HG03520 (cell line): ENCODE results near the gene ASTN2.

Experiments used
- ATAC-seq: cut with Tn5 transposase; IDR thresholded peaks from one replicate; pipeline ENCODE4 v1.9.1; 2021; ENCODE audit warnings: mild to moderate bottlenecking, moderate library complexity; ENCODE audit not compliant: unreplicated experiment

Gene ASTN2

DNA sequence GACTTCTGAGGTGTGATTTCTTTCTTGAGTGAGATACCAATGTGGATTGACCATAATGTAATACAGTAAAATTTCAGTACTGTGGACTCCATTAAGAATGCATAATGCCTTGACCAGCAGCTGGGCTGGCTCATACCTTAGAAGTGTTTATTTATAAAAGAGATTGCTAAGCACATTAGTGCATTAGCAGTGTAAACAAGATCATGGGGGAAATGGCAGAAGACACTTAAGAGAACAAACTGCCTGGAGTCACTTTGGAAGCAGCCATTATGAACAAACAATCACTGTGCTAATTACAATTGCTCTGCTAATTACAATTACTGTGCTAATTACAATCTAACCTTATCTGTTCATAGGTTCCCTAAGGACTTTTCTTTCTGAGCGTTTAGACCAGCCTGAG, 623.5 kb downstream of the ASTN2 start:
- no peak for ATAC-seq

DNA sequence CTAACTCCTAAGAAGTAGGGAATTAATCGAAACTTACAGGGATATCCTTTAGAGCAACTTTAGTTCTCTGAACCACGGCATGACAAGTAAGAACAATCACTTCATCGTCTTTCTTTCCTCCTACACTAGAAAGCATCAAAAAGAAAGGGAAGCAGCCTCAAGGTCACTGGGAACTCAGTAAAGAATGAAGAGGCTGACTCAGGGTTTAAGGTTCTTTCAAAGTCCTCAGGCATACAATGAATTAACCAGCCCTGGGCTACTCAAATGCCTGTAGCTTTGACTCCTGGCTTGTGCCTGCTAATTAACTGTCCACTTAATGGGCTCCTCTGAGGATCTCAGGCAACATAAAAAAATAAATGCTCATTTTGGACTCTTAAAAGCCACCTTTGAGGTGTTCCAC, 625.8 kb downstream of the ASTN2 start:
- no peak for ATAC-seq

DNA sequence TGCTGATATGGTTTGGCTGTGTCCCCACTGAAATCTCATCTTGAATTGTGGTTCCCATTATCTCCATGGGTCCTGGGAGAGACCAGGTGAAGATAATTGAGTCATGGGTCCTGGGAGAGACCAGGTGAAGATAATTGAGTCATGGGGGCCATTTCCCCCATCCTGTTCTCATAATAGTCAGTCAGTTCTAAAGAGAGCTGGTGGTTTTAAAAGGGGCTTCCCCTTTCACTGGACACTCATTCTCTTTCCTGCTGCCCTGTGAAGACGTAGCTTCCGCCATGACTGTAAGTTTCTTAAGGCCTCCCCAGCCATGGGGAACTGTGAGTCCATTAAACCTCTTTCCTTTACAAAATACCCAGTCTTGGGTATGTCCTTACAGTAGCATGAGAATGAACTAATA, 628.1 kb downstream of the ASTN2 start:
- no peak for ATAC-seq

DNA sequence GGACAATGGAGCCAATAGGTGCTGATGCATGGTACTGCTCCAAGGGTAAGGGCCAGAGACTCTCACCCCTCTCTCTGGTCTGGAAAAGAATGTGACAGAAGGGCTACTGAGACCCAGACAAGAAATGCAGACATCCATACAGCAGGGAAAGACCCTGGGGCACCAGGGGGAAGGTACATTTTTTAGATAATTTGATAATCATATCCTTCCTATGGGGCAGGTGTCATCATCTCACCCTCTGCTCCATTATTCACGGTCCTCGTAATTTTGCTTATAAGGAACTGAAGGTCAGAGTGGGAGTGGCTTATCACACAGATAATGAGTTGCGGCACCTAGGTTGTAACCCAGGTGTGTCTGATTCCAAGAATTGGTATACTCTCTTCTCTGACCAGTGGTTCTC, 637.7 kb downstream of the ASTN2 start:
- ATAC-seq = no peak

DNA sequence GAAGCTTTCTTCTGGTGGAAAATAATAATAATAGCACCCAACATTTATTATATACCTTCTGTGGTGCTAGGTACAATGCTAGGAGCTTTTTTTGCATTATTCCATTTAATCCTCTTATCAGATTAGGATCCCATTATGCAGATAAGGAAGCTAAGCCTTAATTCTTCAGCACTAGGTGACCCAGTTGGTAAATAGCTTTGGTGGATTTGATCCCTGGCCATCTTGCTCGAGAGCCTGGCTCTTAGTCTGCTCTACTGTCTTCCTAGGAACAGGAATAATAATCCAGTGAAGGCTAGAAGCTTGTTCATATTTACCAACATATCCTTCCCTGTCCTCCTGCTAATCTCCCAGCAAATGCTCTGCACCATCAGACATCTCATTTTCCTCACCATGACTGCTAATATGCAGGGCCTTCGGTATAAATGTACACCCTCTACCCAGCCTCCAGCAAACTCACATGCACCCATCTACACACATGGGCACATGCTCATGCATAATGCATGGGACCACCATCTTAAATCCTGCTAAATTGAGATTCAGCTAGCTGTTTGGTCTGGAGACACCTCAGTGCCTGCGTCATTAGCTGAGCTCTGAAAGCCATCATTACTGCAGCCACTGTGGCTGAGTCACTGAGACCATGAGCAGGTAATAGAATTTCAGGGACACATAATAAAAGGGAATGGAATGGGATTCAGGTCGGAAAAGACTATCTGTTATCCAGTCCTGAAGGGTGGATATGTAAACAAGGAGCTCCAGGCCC, 640.3 kb downstream of the ASTN2 start:
- no peak for ATAC-seq

DNA sequence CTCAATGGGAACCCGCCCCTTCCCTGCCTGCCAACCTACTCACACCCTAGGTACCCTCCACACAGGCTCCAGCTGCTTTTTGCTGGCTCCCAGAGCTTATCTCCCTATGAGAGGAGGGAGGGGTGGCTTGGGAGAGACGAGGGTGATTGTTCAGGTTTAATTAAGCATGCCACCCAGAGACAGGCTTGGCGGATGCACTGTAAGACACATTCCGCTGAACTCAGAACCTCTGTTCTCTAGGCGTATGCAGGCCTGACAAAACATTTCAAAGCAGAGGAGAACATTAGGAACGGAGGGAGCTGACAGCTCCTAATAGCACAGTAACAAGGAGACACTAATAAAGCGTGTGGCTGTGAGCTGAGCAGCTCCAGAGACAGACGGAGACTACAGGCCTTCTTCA, 647.6 kb downstream of the ASTN2 start:
- ATAC-seq = no peak

DNA sequence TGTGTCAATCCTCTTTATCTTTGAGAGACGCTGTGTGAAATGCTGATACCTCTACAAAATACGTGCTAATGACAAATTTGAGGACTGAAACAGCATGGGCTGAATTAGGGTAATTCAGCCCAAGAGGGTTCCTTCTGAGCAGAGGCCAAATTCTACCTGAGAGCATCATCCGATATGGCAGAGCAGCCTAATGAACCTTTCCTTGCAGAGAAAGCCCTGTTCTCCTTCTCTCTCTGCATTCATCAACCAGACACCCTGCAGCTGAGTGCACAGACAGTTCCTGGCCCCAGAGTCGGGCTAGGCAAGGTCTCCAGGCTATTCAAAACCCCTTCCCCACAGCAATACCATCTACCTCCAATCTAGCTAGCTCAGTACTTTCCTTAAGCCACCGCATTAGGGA, 649.8 kb downstream of the ASTN2 start:
- ATAC-seq = no peak

DNA sequence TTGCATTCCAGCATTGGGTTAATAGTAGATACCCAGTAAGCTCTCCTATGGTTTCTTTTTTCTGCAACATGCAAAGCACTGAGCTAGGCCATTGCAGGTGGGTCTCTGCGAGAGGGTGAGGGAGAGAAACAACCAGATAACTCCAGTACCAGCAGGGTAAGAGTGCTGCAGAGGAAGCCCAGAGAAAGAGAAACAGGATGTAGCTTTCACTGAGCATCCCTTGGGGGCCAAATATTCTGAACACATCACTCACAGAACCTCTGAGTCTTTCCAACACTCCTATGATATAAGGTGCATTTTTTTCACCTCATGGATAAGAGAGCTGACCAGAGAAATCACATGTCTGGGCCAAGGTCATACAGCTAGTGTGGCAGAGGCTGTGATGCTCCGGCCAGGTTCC, 651.1 kb downstream of the ASTN2 start:
- ATAC-seq = no peak

DNA sequence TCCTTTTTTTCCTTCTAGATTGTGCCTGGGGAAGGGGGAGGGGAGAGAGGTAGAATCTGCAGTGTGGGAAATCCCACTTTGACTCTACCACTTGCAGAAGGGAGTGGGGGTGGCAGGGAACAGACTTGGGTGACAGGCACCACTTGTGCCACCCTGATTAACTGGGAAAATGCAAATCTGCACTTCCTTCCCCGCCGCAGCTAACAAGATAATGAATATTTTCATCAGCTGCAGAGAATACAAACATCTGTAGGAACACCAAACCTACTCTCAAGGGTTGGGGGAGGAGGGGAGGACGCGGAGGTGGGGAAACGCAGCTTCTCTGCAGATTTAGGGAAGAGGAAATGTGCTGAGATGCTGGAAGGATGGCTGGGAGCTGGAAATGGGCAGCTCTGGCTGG, 654.2 kb downstream of the ASTN2 start:
- ATAC-seq = no peak

DNA sequence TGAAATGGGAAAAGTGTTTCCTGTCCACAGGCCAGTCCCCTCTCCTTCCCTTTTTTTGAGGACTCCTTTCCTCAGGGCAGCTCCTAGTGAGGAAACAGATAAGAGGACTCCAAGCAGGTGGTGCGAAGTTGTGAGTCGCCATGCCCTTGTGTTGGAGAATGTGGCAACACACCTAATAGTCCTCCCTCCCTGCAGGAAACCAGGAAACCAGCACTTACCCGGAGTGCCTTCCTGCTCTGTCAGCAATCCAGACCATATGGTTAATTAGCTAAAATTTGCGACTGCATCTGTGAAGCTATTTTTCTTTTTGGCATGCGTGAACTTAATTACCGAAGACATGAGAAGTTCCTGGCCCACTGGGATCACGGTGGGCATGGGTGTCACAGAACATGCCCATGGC, 657.8 kb downstream of the ASTN2 start:
- no peak for ATAC-seq

DNA sequence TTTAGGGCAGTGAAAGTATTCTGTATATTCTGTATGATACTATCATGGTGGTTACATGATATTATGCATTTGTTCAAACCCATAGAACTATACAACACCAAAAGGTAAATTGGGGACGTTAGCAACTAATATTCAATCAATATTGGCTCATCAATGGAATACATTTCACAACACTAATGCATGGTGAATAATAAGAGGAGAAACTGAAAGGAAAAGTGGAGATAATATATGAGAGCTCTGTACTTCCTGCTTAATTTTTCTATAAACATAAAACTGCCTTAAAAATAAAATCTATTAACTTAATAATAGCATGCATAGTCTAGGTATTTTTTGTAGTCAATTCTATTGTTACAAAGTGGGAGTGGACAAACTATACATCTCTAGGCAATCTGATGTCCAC, 661.5 kb downstream of the ASTN2 start:
- ATAC-seq = no peak

DNA sequence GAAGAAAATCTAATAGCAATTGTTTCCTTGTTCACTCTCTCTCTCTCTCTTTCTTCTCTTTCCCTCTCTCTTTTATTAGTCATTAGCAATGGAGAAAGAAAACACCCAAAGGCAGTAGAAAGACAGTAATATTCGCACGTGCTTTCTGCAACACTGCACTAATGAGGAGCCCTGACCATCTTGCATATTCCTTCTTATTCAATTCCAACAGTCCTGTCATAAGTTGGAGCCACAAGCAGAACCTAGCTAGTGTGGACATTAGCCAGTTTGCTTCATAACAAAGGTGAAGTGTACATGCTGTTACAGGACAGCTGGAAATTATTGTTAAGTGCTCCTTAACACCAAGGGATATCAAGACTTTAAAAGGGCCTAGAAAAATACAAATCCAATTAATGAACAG, 664.3 kb downstream of the ASTN2 start:
- no peak for ATAC-seq

DNA sequence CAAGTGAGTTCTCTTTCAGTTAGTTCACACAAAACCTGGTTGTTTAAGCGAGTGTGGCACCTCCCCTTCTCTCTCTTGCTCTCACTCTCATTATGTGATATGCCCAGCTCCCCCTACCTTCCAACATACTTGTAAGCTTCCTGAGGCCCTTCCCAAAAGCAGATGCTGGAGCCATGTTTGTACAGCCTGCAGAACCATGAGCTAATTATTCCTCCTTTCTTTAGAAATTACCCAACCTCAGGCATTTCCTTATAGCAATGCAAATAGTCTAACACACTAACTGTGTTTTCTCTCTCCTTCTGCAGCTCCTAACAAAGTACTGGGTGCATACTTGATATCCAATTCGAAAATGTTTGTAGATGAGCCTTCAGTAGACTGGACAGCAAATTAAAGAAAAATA, 665.1 kb downstream of the ASTN2 start:
- no peak for ATAC-seq

DNA sequence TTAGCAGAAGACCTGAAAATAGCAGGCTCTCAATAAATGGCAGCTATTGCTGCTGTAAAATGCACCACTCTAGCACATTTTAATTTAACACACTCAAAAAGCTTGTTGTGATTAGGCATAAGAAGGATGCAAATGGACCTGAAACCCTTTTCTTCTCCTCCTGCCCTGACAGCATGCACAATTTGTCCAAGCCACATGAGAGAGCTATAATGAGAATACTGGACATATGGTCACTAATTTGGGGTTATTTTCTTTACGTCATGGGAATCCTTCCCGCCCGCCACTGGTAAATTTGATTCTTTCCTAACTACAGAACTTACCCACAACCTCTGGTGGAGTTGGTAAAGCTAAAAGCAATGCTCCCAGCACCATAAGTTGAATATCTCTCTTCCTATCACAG, 665.7 kb downstream of the ASTN2 start:
- ATAC-seq = no peak

DNA sequence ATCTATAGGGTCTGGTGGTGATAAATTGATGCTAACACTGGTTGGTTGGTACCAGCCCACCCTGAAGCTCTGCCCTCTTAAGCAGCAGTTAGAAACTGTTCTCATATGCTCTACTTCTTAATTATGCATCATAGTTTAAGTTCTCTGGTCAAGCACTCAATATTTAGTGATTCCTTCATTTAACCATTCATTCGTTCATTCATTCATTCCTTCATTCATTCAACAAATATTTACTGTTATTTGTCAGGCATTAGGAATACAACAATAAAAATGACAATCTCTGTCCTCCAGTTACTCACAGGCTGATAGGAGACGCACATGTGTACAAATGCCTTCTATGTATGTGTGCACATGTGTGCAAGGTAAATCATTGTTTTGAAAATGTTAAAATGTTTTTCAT, 673.1 kb downstream of the ASTN2 start:
- ATAC-seq = no peak

DNA sequence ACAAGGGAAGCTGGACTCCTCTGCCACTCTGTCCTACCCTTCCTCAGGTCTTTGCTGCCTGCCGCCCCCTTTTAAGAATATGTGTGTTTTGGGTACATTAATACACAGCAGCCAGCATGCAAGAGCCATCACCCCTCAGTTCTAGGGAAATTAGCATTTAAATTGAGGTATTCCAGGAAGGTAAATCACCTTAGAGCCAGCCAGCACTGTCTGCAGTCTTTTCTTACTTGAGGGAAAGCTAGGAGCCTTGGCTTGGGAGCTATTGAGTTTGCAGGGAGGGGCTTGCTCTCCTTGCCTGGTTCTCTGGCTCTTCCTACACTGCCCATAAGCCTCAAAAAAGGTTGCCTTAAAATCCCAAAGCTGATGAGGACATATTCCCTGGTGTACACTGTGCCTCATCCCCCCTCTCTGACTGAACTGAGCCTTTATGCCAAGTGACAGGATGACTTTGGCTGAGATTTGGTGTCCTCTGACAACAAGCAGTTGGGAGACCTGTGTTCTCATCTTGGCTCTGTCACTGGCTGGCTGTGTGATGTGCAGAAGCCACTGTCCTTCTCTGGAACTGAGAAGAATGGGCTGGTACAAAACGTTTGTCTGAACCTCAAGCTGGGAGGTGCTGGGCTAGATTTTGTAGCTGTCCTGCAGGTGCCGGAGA, 673.6 kb downstream of the ASTN2 start:
- no peak for ATAC-seq

DNA sequence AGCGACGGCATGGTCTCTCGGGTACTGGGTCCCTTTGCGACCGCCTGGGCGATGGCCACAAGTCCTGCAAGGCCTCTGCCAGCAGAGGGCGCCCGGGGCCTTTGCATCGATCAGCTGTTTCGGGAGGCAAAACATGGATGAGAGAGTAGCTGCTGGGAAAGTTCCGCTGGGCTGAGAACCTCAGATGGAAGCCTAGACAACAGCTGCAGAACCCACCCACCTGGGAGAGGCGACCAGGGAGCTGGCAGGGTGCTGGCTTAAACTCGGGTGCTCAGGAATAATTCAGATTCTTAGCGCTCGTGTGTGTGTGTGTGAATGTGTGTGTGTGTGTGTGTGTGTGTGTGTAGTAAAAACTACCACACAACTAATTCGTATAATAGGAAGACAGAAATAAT, 677.7 kb downstream of the ASTN2 start:
- ATAC-seq = peak; percentile 66

DNA sequence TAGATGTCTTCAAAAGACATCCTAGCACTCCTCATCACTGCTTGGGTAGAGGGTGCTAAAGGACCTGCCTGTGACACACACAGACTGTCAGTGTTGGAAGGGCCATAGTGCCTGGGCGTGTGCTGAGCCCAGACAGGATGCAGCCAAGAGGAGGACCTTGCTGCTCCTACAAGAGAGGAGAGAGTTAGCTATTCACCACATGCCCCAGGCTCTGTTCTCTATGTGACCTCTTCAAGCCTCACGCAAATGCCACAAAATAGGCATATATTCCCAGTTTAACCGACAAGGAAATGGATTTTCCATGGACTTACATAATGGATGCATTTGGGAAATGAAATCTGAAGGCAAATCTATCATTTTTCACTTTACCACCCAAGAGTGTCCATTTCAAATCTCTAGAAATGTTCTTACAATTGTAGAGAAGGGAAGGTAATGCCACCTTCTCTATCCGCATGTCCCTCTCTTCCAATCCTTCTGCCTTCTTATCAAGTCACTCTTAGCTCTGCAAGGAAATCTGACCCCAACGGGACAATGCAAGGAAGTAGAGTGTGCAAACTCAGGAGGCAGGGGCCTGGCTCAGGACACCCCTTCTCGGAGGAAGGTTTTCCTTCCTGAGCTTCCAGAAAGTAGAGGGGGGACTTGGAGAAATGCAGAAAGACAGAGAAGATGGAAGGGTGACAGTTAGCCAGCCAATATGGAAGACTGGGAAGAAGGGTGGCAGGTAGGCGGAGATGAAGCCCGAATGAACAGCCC, 678.3 kb downstream of the ASTN2 start:
- ATAC-seq = no peak

DNA sequence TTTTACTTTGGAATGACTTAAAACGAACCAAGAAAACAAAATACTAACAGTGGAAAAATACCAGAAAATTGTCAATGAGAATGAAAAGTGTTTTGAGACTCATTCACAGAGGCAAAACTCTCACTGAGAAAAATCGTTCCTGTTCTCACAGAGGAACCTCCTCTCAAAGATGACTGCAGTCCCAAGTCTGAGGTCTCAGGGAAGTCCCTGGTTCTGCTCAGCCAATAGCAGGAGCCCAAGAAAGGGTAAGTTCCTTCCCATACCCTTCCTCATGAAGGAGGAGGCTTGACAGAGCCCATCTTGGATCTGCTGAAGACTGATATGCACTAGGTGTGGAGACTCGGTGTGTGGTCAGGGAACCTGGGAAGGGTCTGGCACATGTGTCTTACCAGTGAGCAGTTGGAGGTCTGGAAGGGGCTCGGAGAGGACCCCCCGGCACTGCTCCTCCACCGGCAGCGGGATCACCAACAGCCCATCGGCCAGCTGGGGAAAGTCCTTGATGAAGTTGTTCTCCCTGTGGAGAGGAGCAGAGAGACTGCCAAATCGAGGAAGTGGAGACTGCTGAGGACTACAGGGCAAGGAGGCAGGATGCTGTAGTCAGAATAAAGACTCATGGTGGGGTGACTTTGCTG, 681.7 kb downstream of the ASTN2 start:
- ATAC-seq = no peak

DNA sequence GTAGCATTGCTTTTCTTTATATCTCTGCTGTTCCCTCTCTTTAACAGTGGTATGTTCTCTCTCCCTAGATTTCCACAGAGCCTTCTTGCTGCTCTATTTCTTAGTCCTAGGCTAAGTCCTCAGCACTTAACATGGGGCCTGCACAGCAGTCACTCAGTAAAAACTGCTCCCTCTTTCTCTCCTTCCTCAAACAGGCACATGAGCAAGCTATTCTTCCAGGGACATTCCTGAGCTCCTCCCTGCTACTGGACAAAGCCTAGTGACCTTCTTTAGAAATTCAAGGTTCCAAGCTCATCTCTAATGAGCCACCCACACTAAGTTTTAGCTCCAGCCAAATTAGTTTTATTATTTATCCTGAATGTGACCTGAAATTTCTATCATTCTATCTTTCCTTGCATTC, 688.3 kb downstream of the ASTN2 start:
- ATAC-seq = no peak

DNA sequence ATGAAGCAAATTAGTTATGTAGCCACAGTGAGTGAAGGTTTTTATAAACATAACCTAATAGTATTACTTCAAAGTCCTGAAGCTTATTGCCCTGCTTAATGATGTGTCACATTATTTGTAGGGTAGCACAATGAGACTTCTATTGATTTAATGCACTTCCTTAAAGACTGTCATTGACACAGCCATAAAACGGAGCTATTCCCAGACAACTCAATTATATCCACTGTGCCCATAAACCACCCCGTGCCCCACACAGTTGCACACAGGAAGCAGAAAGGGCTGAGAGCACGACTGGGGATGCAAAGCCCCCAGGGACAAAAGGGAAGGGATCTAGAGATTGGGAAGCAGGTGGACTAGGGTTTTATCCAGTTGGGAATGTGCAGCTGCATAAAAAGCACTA, 690.7 kb downstream of the ASTN2 start:
- no peak for ATAC-seq

DNA sequence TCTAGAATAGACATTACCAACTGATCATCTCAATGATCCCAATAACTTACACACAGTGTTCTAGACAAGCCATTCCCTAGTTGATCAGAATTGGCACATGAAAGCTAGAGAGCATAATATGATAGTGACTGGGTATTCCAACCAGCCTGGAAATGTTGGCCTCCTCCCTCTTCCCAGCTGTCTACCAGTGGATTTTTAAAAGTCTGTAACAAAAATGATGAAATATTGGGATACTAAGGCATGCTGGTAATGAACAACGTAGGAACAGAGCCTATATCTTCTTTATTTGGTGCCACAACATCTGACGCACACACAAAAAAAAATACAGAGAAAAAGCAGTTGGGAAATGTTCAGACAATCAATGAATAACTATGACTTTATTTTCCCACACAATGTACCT, 692.9 kb downstream of the ASTN2 start:
- ATAC-seq = no peak
